ENCODE measurements around the gene ASB12.

DNA sequence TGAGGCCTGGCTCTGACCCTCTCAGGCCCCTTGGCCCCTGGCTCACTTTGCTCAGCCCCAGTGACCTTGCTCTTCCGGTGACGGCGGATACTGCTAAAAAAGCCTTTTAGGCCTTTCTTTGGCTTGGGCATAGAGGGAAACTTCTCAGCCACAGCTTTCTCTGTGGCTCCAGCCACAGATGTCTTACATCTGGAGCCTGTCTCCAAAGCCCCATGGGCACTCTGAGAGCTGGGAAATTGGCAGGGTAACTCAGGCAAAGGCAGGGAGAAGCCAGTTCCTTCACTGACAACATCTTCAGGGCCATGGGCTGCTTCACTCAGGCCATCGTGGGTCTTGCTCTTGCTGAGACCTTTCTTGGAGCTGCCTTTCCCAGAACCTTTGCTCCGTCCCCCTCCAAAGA is 37.7 kb downstream of the ASB12 start:
- TF ChIP-seq, protein P1, sequence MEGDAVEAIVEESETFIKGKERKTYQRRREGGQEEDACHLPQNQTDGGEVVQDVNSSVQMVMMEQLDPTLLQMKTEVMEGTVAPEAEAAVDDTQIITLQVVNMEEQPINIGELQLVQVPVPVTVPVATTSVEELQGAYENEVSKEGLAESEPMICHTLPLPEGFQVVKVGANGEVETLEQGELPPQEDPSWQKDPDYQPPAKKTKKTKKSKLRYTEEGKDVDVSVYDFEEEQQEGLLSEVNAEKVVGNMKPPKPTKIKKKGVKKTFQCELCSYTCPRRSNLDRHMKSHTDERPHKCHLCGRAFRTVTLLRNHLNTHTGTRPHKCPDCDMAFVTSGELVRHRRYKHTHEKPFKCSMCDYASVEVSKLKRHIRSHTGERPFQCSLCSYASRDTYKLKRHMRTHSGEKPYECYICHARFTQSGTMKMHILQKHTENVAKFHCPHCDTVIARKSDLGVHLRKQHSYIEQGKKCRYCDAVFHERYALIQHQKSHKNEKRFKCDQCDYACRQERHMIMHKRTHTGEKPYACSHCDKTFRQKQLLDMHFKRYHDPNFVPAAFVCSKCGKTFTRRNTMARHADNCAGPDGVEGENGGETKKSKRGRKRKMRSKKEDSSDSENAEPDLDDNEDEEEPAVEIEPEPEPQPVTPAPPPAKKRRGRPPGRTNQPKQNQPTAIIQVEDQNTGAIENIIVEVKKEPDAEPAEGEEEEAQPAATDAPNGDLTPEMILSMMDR (IDR thresholded peaks at IDR 0.05): no peak
- no peak for TF ChIP-seq EZH2 (IDR thresholded peaks at IDR 0.05; ENCODE audit: borderline replicate concordance, insufficient read depth, low read depth, low read length, poor library complexity, severe bottlenecking)

All from B cell (primary cell).